Measurements from ENCODE around the gene CORO7.
A peak's percentile ranks its signal among the peaks of the same experiment; 100 is the strongest.

Gene CORO7

DNA sequence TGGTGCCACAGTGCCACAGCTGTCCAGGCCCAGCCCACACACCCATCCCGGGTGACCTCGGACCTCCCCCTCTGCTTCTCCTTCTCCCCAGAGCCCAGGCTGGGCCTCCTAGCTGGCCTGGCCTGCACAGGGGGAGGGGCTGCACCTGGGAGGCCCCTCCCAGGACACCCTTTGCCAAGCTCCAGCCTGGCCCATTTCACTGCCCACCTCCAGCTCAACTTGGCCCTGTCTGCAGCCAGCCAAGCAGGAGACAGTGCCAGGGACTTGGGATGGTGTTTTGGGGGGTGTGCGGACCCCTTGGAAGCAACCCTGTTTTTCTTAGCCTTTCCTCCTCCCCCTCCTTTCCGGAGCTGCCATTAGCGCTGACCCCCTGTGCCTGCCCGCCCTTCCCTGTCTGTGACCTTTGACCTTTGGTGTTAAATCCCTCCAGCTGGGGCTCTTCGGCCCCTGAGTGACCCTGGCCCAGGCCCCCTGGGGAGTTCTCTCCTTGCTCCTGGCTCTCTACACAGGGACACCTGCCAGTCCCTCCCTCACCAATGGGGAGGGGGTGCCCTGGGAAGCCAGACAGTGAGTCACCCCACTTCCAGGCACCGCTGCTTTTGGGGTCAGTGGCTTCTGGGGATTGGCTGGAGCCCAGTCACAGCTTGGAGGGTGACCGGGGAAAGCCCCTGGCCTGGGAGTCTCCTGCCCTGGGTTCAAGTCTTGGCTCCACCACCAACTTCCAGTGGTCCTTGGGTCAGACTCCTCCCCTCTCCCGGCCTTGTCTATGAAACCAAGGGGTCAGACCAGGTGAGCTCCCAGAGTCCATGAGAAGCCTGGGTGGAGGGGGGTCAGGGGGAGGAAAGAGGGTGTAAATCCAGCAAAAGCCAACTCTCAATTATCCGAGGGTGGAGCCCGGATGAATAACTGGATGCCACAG is 98.6 kb downstream of the CORO7 start:
- DNase-seq: no peak

DNA sequence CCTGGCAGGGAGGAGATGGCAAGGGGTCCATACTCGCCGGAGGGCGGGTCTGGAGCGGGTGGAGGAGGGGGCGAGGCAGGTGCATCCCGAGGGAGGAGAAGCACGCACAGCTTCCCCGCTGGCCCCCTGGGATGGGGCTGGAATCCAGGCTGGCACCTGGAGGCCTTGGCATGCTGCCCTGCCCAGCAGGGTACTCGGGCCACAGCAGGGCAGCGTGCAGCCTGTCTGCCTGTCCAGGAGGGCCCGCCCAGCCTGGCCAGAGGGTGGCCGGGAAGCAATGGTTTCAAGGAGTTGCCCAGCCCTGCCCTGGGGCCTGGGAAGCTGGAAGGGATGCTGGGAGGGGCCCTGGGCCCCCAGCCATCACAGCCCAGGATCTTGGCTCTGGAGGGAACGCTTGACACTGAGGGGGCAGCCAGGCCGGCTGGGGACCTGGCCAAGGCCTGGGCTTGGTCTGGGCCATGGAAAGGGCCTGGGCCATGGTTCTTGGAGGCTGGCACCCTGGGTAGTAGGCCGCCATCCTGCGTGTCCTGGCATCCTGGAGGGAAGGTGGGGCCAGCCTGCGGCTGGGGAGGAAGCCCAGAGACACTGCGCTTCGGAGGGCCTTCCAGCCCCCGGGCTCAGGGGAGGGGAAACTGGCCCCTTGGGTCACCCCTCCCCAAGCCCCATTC is 99.4 kb downstream of the CORO7 start:
- peak in 1 of 2 experiments; percentile 22 for DNase-seq

DNA sequence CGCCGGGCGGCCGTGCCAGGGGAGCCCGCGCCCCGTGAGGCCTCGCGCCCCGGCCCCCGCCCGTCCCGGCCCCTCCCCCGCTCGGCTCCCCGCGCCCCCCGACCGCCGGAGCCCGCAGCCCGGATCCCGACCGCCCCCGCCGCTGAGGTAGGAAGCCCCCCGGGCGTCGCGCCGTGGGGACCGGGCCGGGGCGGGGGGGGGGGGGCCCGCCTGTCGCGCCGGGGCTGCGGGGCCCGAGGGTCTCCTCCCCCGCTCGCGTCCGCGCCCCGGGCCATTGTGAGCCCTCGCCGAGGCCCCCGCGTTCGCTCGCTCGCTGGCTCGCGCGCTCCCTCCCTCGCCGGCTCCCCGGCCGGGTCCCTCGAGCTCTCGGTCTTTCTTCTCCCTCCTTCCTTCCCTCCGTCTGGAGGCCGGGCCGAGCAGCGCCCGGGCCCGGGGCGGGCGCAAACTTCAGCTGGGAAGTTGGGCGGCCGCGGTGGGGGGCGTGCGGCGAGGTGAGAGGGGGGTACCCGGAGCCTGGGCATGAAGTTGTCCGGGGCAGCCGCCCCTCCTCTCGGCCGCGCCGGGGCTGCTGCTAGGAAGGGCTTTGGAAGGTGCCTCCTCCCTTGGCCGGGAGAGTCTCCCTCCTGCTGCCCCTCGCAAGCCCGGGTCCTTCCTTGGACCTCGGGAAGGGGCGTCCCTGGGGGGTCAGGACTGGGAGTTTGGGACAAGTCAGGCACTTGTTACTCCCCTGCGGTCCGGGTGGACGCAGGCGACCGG is 100.1 kb downstream of the CORO7 start:
- DNase-seq: no peak

DNA sequence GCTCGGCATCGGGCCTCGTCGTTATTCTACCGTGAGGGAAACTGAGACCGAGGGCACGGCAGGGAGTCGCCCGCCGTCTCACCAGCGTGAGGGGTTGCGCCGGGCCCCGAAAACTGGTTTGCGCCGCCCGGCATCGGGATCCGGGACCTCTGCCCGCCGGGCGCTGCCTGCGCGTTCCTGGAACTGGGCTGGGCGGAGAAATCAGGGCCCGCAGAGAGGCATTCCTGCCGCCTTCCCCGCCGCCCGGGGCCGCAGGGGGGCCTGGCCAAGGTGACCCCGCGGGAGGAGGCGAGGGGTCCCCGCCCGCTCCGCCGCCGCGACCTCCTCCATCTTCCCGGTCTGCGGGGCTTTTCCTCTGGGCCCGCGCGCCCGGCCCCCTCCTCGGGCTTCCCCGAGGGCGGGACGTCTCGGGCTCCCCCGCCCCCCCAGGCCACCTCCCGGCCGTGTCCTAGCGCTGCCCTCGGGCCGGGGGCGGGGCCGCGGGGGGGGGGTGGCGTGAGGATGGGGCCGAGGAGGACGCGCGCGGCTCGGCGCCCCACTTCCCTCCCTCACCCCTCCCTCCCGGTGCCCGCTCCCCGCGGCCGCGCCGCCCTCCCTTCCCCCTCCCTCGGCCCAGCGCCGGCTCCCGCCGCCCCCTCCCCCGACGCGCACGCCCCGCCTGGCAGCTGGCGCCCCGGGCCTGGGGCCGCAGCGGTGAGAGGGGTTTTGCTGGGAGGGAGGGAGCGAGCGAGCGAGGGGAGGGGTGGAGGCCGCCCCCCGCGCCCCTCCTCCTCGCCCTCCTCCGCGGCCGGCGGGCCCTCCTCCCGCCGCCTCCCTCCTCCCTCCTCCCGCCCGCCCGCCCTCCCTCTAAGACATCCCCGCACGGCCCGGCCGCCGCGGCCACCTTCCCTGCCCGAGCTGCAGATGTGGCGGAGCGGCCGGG is 100.9 kb downstream of the CORO7 start, which contains the start of gene GLIS2:
Gene GLIS2 (plus strand): TSS at position 882 of the 922 bp plus-strand sequence. CDS start 16,214 bp downstream, outside the sequence.
- DNase-seq: peak in 1 of 2 experiments; percentile 53

DNA sequence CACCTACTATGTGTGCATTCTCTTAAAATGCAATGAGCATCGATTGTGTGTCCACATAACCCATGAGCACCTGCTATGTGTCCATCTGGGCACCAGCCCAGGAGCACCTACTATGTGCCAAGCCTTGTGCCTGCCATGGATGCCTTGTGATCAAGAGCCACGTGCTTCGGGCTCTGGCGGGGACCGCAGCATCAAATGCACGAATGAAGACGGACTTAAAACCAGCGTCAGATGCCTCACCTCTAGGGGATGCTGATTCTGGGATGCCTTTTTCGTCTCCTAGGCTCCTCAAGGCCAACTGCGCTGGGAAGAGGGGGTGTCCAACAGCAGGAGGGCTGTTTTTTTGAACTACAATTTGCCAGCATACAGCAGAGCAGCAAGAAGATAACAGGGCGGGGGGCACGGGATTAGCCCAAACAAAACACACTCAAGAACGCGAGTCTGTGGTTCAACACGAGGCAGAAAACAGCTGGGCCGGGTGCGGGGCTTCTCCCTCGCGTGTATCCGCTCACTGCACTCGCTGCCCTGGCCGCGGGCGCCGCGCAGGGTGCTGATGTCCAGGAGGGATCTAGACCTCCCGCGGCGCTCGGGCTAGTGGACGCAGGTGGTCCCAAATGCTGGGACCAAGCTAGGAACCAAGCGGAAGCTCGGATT is 101.7 kb downstream of the CORO7 start:
- DNase-seq: peak in 1 of 2 experiments; percentile 12

DNA sequence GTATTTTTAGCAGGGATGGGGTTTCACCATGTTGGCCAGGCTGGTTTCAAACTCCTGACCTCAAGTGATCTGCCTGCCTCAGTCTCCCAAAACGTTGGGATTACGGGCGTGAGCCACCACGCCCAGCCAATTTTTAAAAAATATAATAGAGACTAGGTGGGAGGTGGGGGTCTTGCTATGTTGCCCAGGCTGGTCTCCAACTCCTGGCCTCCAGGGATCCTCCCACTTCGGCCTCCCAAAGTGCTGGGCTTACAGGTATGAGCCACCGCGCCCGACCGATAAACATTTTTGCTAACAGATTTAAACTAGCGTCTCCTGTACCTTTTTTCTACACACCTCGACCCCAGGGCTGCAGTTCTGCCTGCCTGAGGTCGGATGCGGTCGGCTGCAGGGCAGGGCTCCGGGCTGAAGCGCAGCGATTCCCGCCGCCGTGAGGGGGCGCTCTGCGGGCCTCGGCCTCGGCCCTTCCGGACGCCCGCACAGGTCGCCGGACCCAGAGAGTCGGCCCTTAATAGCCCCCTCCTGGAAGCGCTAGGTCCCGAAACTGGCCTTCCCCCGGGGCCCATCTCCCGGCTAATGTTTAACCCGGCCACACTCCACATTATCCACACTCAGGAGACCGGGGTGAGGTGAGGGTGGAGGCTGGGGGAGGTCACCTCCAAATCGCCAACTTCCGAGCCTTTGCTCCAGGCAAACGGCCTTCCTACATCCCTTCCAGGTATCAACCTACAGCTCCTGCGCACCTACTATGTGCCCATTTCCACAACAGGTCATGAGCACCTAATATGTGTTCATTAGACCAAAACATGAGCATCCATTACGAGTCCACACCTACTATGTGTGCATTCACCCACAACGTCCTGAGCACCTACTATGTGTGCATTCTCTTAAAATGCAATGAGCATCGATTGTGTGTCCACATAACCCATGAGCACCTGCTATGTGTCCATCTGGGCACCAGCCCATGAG is 102.5 kb downstream of the CORO7 start:
- DNase-seq: no peak

DNA sequence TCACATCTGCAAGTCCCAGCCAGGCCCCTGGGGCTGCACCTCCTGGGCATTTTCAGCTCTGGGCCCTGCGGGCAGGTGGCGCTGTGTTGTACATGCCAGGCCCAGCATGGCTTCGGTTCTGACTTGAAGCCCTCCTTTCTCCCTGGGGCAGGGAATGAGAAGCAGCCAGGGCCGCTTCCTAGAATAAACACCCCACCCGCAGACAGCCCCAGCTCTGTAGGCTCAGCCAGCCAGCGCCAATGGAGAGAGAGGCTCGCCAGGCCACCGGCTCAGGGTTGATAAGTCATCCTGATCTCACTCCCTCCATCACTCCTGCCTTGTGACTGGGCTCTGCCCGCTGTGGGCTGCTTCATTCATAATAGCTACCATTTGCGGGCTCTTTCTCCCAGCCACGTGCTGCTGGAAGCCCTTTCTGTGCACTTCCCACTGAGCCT is 106.5 kb downstream of the CORO7 start:
- DNase-seq: no peak

DNA sequence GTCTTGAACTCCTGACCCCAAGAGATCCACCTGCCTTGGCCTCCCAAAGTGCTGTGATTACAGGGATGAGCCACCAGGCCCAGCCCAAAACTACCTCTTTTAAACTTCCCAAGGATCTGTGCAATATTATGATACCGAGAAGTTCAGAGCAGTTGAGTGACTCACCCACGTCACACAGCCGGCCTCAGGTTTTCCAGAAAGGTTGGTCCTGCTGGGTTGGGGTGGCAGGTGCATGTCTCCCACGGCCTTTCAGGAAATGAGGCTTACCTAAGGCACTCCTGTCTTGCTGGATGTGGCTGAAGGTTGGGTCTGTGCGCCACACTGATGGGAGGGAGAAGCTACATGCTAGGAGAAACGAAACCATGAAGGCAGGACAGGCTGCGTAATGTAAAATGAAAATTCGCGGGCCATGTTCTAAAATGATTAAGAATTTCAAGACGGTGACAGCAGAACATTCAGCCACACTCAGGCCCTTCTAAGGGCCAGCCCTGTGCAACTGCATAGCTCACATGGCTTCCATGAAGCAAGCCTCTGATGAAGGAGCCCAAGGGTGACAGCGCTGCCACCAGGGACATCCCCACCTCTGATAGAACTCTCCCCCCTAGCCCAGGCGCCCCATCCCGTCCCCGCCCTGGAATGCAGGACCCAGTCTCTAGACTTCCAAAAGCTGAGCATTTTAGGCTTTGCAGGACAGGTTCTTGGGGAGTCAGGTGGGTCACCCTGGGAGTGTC is 107.1 kb downstream of the CORO7 start:
- no peak for DNase-seq

DNA sequence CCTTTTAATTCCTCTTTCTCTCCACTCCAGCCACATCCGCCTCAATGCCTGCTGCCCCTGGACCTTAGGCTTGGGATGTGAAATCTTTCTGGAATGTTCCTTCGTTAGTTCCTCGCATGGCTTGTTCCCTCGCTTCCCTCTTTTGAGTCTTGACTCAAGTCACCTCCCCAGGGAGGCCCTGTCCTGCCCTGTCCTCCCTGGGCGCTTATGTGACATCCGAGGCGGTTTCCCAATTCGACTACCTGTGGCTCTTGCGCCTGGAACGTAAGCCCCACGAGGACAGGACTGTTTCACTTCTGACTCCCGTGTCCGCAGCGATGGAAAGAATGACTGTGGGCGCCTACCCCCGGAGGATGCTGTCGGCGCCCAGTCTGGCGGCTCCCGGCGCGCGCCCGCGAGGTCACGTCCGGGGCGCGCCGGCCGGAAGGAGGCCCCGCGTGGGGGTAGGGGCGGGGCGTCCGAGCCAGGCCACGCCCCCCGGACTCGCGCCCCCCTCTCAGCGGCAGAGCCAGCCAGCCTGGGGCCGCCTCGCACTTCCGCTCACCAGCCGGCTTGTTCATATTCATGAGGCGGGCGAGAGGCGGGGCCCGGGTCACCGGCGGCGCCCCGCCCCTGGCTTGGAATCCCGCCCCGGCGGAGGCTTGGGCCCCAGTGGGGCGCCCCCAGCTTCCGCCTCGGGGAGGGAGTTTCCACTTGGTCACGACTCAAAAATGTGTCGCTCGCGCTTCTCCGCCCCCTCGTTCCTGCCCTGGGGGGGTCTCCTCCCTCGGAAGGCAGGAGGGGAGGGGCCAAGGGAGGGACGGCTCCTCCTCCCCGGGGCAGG is 109.0 kb downstream of the CORO7 start:
- peak; percentile 70 to 79 for DNase-seq

DNA sequence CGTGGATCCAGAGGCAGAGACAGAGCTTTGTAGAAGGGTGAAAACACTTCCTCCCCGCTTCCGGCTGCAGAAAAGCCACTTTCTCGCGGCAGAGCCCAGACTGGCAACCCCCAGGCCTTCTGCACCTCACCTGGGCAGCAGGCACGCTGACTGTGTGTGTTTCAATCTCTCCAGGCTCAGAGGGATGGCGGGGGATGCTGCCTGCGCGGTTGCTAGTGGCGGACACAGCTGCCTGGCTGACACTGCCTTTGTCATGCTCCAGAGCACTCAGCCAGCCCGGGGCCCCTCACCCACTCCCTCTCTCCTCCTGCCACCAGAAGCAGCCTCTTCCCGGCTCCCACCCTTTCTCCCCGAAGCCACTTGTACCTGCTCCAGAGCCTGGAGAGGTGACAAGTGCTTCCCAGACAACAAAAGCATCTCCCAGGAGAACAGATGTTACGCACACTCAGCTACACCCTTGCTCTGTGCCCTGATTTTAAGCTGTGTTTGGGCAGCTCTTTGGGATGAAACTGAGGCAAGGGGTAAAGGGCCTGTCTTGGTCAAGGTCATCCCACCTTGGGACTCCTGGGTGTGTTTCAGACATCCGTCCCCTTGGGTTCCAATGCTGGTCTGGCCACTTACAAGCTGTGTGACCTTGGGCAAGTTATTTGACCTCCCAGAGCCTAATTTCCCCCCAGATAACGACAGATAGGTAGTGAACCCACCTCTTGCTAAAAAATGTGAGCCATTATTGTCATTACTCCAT is 109.8 kb downstream of the CORO7 start:
- DNase-seq: no peak
